Loucy (cell line): ENCODE results near the gene GDPGP1.

Experiments
- EZH2phosphoT487 ChIP-seq: fragments of 200-600 bp; IDR thresholded peaks from 2 replicates; pipeline ENCODE4 v1.6.1; 2018; ENCODE audit warnings: antibody characterized with exemption, mild to moderate bottlenecking, moderate library complexity, borderline replicate concordance
- TF ChIP-seq, protein P1 (sequence below): fragments of 200-600 bp; sonication (generic); conservative IDR thresholded peaks from 2 replicates; pipeline ENCODE4 v1.5.1; 2014; ENCODE audit warnings: mild to moderate bottlenecking, antibody characterized with exemption, low read length

DNA sequence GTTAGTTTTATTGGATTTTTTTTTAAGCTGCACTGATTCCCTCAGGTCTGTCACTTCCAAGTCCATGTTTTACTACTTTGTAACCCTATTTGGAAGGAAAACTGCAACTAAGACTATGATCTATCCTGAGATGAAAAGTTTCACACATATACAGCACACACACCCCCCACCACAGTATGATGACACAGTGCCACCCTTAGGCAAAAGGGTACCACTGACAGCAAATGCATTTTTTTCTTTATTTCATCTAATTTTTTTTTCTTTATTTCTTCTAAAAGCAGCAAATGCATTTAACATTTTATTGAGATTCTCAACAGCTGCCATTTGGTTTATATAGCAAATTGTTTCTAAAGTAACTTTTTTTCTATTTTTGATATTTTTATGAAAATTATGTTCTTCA is 52.7 kb downstream of the GDPGP1 start:
- TF ChIP-seq, protein P1, sequence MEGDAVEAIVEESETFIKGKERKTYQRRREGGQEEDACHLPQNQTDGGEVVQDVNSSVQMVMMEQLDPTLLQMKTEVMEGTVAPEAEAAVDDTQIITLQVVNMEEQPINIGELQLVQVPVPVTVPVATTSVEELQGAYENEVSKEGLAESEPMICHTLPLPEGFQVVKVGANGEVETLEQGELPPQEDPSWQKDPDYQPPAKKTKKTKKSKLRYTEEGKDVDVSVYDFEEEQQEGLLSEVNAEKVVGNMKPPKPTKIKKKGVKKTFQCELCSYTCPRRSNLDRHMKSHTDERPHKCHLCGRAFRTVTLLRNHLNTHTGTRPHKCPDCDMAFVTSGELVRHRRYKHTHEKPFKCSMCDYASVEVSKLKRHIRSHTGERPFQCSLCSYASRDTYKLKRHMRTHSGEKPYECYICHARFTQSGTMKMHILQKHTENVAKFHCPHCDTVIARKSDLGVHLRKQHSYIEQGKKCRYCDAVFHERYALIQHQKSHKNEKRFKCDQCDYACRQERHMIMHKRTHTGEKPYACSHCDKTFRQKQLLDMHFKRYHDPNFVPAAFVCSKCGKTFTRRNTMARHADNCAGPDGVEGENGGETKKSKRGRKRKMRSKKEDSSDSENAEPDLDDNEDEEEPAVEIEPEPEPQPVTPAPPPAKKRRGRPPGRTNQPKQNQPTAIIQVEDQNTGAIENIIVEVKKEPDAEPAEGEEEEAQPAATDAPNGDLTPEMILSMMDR: peak; percentile 82
- no peak for TF ChIP-seq EZH2phosphoT487
